OCI-LY1 (cell line): ENCODE results near the gene PKD1L1.

Experiments
- CTCF ChIP-seq: fragments of 200-600 bp; sonication (generic), shearing (Covaris generic); IDR thresholded peaks from 2 replicates; pipeline ENCODE4 v1.5.1; 2017; ENCODE audit warnings: mild to moderate bottlenecking, antibody characterized with exemption, low read length, moderate library complexity, mixed read lengths
- EZH2 ChIP-seq: fragments of 200-600 bp; sonication (generic), shearing (Covaris generic); IDR thresholded peaks from 2 replicates; pipeline ENCODE4 v1.8.0; 2017; ENCODE audit warnings: borderline replicate concordance, mixed run types, mild to moderate bottlenecking, antibody characterized with exemption, low read length, moderate library complexity, mixed read lengths

GRCh38 chr7:47799524-47799923 is 148.7 kb downstream of the PKD1L1 start:
- no peak for TF ChIP-seq CTCF
- no peak for TF ChIP-seq EZH2
